CD4-positive, alpha-beta memory T cell (primary cell): ENCODE results near the gene RRM2. TPM values are rescaled to one million over a fixed set of nuclear protein-coding genes. Genes with fewer than 3 reads are reported as not detected.

Source experiments
- CTCF ChIA-PET: fragments of 350-600 bp; sonication (Branson Sonifier 250); formaldehyde crosslinking; loops from one replicate; lab custom pipeline; 2021; ENCODE audit warnings: inconsistent platforms; ENCODE audit not compliant: partially characterized antibody; lab: Charles Lee
- POLR2A ChIA-PET: fragments of 350-600 bp; sonication (Branson Sonifier 250); formaldehyde crosslinking; loops from one replicate; lab custom pipeline; 2021; ENCODE audit not compliant: partially characterized antibody; lab: Charles Lee
- DNase-seq, 5 donors: peaks; one replicate each; pipeline versions ENCODE4 v3.0.0 to v3.0.0-alpha.2; 2020 to 2022; ENCODE audit warnings: mixed read lengths in 1 of 5
- H3K27ac ChIP-seq: one replicate; pipeline ENCODE4 v1.7.0; 2013; ENCODE audit warnings: low read depth, low read length
- H3K27me3 ChIP-seq: 2 replicates; pipeline ENCODE4 v1.7.0; 2013; ENCODE audit warnings: mild to moderate bottlenecking, low read length, moderate library complexity; ENCODE audit not compliant: insufficient read depth
- H3K36me3 ChIP-seq: 2 replicates; pipeline ENCODE4 v1.7.0; 2013; ENCODE audit warnings: mild to moderate bottlenecking, low read length, moderate library complexity; ENCODE audit not compliant: insufficient read depth
- H3K4me1 ChIP-seq: 2 replicates; pipeline ENCODE4 v1.7.0; 2013; ENCODE audit warnings: mild to moderate bottlenecking, low read length, moderate library complexity; ENCODE audit not compliant: insufficient read depth
- H3K4me3 ChIP-seq, 2 donors: one replicate each; pipeline ENCODE4 v1.7.0; 2013; ENCODE audit warnings: low read length in 2 of 2, mild to moderate bottlenecking in 1 of 2
- H3K9me3 ChIP-seq, 2 donors: one replicate each; pipeline ENCODE4 v1.7.0; 2013; ENCODE audit warnings: low read length in 2 of 2, control low read depth in 1 of 2; ENCODE audit not compliant: control insufficient read depth in 1 of 2
- H3K27ac Mint-ChIP-seq, 7 donors: one replicate each; pipeline ENCODE4 v1.8.0; 2020 to 2021; ENCODE audit warnings: mixed read lengths in 7 of 7, mild to moderate bottlenecking in 6 of 7, inconsistent platforms in 3 of 7, moderate library complexity in 3 of 7
- H3K27me3 Mint-ChIP-seq, 2 donors: one replicate each; pipeline ENCODE4 v1.8.0; 2020 to 2021; ENCODE audit warnings: mixed read lengths in 2 of 2
- H3K36me3 Mint-ChIP-seq, 2 donors: one replicate each; pipeline ENCODE4 v1.8.0; 2020 to 2021; ENCODE audit warnings: mixed read lengths in 2 of 2, inconsistent platforms in 1 of 2, mild to moderate bottlenecking in 1 of 2
- H3K4me1 Mint-ChIP-seq, 4 donors: one replicate each; pipeline ENCODE4 v1.8.0; 2020 to 2021; ENCODE audit warnings: mixed read lengths in 4 of 4, mild to moderate bottlenecking in 1 of 4
- H3K4me3 Mint-ChIP-seq, 8 donors: one replicate each; pipeline ENCODE4 v1.8.0; 2020 to 2021; ENCODE audit warnings: mixed read lengths in 8 of 8, mild to moderate bottlenecking in 7 of 8, moderate library complexity in 6 of 8, inconsistent platforms in 3 of 8
- H3K9me3 Mint-ChIP-seq, 8 donors: one replicate each; pipeline ENCODE4 v1.8.0; 2020 to 2021; ENCODE audit warnings: mixed read lengths in 8 of 8, mild to moderate bottlenecking in 5 of 8, inconsistent platforms in 3 of 8, moderate library complexity in 1 of 8
- intact Hi-C: fragments of 100-400 bp; cut with micrococcal nuclease; formaldehyde crosslinking; loops from one replicate; pipeline ENCODE4 v1.15.1; 2023
- polyA plus RNA-seq, 2 donors: library from polyadenylated mRNA; unstranded; fragments of 300-500 nt; fragmentation: Illumina TruSeq; gene quantifications; one replicate each; pipeline ENCODE4 v1.2.3, GENCODE V29; 2021
- total RNA-seq, 2 experiments: library from RNA; stranded (reverse); gene quantifications; one replicate each; pipeline ENCODE4 v1.2.3, GENCODE V29; 2021

The RRM2 gene
- total and polyA plus RNA-seq, 4 experiments from 2014 or later: 0.42 to 0.77 (median 0.48) TPM; not detected in 1

DNA sequence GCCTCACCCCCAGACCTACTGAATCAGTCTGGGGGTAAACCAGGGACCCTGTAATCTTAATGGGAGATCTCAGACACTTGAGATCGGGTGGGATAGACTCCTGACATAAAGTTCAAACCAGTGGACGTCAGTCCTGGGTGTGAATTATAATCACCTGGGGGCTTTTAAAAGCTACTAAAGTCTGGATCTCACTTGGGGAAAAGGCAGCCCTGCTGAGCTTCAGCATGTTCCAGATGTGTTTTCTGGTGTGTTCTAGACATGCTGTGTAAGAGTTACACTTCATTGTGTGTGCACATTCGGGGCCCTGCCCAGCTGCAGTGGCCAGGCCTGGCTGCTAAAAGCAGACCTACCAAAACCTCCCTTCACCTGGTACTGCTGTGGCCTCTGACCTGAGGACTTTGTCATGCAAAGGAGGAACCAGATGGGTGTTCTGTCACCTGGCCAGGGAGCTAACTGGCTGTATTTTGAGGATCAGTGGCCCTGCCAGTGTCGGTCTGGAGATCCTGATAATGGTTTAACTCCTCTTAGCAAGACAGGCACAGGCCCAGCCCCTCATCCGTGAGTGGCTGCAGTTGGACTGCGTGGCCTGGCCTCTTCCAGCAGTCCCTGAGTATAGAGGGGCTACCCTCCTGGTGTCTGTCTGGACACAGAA lies 10.6 kb downstream of the RRM2 start:
- peaks cover 8 to 15% (median 14%) of the 10 kb centered on the region in 4 donors for H3K4me1 Mint-ChIP-seq
- Histone ChIP-seq H3K4me1 (peaks cover 4% of the 10 kb centered on the region), H3K36me3 (no peaks in the 10 kb centered on the region), H3K27ac (no peak overlapping the region), H3K9me3 (no peaks in the 10 kb centered on the region), H3K4me3 (no peak overlapping the region), H3K27me3 (no peaks in the 10 kb centered on the region)
- H3K27me3 Mint-ChIP-seq: no peaks in the 10 kb centered on the region
- POLR2A ChIA-PET: interaction anchor here (1.5 kb wide), 1 partner anchor 8 kb away, joined by 3 read pairs; no protein-coding TSS in a partner anchor
- no peak overlapping the region for H3K27ac Mint-ChIP-seq
- no peaks in the 10 kb centered on the region for H3K36me3 Mint-ChIP-seq
- no peak for DNase-seq
- no peak overlapping the region for H3K4me3 Mint-ChIP-seq
- intact Hi-C loops: no loop called here
- H3K9me3 Mint-ChIP-seq: no peaks in the 10 kb centered on the region
- CTCF ChIA-PET: interaction anchor here (1.5 to 11.4 kb wide), 2 partner anchors 11 to 276 kb away, joined by 3 to 159 read pairs; no protein-coding TSS in a partner anchor

DNA sequence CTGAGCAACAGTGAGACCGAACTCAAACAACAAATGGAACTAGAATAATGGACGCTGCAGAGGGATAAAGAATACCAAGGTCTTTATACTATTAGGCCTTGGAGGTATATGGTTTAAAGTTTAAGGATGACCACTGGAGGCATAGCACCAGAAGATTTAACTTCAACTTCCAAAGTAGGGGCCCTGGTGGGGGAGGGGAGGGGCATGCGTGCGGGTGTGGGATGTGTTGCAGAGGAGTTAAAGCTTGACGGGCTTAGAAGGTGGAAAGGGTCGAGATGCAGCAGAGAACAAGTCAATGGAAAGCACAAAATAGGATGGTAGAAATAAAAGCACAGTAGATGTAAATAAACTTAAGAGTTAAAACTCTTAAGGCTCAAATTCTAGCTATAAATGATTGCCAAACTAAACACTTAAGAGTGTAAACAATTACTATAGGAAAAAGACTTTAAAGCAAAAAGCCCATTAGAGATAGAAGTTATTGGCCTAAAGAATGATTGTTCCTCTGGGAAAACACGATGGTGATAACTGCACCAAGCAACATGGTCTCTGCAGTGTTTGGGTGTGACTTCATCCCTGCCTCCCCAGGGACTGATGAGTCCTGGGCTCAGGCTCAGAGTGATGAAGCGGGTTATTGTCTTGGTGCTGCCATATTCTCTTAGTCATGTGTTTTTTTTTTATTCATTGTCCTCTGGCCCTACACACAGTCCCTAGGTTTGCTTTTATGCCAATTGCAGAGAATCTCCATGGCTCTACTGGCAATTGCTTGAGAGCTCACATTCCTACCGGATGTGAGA lies 13.0 kb downstream of the RRM2 start:
- no peaks in the 10 kb centered on the region for H3K9me3 ChIP-seq
- Mint-ChIP-seq H3K36me3 (no peaks in the 10 kb centered on the region), H3K27ac (peak overlapping the region in 1 of 7 donors; percentile 74), H3K27me3 (no peaks in the 10 kb centered on the region), H3K9me3 (no peaks in the 10 kb centered on the region), H3K4me1 (peaks cover 2 to 7% (median 5%) of the 10 kb centered on the region in 4 donors), H3K4me3 (no peak overlapping the region)
- intact Hi-C loops: no loop called here
- ChIA-PET CTCF (interaction anchor here (1.3 to 1.8 kb wide), 4 partner anchors 10 to 300 kb away, joined by 3 to 9 read pairs (median 8); no protein-coding TSS in a partner anchor), POLR2A (interaction anchor here (1.5 kb wide), 1 partner anchor 273 kb away, joined by 3 read pairs; no protein-coding TSS in a partner anchor)
- no peaks in the 10 kb centered on the region for H3K4me1 ChIP-seq
- H3K4me3 ChIP-seq: no peak overlapping the region
- H3K27me3 ChIP-seq: no peaks in the 10 kb centered on the region
- no peak overlapping the region for H3K27ac ChIP-seq
- H3K36me3 ChIP-seq: no peaks in the 10 kb centered on the region
- no peak for DNase-seq

- H3K27ac Mint-ChIP-seq: peak overlapping the region in 1 of 7 donors; percentile 70
- Histone ChIP-seq H3K4me1 (peaks cover 7% of the 10 kb centered on the region), H3K27me3 (no peaks in the 10 kb centered on the region), H3K9me3 (no peaks in the 10 kb centered on the region), H3K36me3 (no peaks in the 10 kb centered on the region), H3K4me3 (no peak overlapping the region), H3K27ac (no peak overlapping the region)
- peaks cover 7 to 11% (median 9%) of the 10 kb centered on the region in 4 donors for H3K4me1 Mint-ChIP-seq
- no peaks in the 10 kb centered on the region for H3K27me3 Mint-ChIP-seq
- no peak overlapping the region for H3K4me3 Mint-ChIP-seq
- no peaks in the 10 kb centered on the region for H3K36me3 Mint-ChIP-seq
- no peak for DNase-seq
- intact Hi-C loops: no loop called here
- CTCF ChIA-PET: interaction anchor here (1.7 to 1.8 kb wide), 2 partner anchors 273 to 299 kb away, joined by 7 to 9 read pairs; no protein-coding TSS in a partner anchor
- POLR2A ChIA-PET: no interaction called here
- H3K9me3 Mint-ChIP-seq: no peaks in the 10 kb centered on the region
Measured at GRCh38 chr2:10136101-10136934, 13.8 kb downstream of the RRM2 start.

DNA sequence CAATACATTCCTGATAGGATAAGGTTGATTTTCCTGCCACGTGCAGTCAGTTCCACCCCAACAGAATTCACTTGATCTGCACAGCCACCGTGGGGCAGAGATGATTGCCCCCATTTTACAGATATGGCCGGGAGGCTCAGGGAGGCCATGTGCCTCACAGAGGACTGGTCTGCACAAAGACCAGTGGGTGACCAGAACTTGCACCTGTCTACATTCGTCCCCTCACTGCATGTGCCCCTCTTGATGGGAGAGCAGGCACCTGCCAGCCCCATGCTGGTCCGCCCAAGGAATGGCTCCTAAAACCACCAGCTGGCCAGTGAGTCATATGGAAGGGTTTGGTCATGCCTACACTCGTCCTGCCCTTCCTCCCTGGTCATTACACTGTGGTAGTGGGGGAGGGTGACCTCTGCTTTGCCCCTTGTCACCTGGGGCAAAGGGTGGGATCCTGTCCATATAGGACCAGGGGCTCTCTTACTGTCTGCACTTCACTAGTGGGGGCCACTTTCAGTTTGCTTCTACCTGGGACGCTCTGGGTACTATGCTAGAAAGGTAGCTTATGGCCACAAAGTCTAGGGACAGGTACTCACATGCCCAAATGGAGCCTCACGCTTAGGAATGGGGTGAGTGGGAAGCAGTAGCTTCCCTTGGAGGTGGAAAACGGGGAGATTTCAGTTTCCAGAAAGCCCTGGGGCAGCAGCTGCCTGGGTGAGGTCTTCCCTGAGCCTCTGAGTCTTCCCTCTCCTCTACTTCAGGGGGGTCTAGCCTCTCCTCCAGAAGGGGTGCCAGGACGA lies 14.7 kb downstream of the RRM2 start:
- Mint-ChIP-seq H3K27ac (no peak overlapping the region), H3K4me3 (no peak overlapping the region), H3K27me3 (no peaks in the 10 kb centered on the region), H3K9me3 (no peaks in the 10 kb centered on the region), H3K36me3 (no peaks in the 10 kb centered on the region), H3K4me1 (peaks cover 13 to 20% (median 16%) of the 10 kb centered on the region in 4 donors)
- Histone ChIP-seq H3K9me3 (no peaks in the 10 kb centered on the region), H3K27me3 (no peaks in the 10 kb centered on the region), H3K27ac (no peak overlapping the region), H3K4me1 (peaks cover 16% of the 10 kb centered on the region), H3K4me3 (no peak overlapping the region), H3K36me3 (no peaks in the 10 kb centered on the region)
- ChIA-PET POLR2A (no interaction called here), CTCF (interaction anchor here (1.5 kb wide), 1 partner anchor 13 kb away, joined by 5 read pairs; no protein-coding TSS in a partner anchor)
- no peak for DNase-seq
- intact Hi-C loops: no loop called here

DNA sequence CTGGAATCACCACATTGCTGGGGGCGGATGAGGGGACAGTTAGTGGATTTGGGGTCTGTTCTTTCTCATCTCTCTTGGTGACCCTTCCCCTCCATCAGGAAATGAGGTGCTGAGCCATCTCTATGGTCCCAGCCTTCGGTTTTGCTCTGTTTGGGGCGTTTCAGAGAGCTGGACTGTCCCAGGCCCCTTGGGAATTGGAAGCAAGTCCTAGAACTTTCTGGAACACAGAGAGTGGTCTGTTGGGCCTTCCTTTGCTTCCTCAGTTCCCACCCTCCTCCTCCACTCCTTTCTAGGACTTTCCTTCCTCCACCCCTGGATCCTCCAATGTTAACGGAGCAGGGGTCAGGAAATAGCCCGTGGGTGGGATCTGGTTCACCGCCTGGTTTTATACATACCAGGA lies 17.0 kb downstream of the RRM2 start:
- Mint-ChIP-seq H3K27me3 (no peaks in the 10 kb centered on the region), H3K4me3 (no peak overlapping the region), H3K27ac (peak overlapping the region in 1 of 7 donors; percentile 51), H3K9me3 (no peaks in the 10 kb centered on the region), H3K4me1 (peaks cover 16 to 23% (median 19%) of the 10 kb centered on the region in 4 donors), H3K36me3 (no peaks in the 10 kb centered on the region)
- H3K36me3 ChIP-seq: no peaks in the 10 kb centered on the region
- no peak for DNase-seq
- no peak overlapping the region for H3K27ac ChIP-seq
- intact Hi-C loops: no loop called here
- no peaks in the 10 kb centered on the region for H3K27me3 ChIP-seq
- ChIA-PET POLR2A (interaction anchor here (0.6 to 1.0 kb wide), 2 partner anchors 17 to 269 kb away, joined by 3 read pairs; no protein-coding TSS in a partner anchor), CTCF (interaction anchor here (0.7 to 4.1 kb wide), 5 partner anchors 14 to 376 kb away, joined by 3 to 23 read pairs (median 9); no protein-coding TSS in a partner anchor)
- peaks cover 20% of the 10 kb centered on the region for H3K4me1 ChIP-seq
- H3K4me3 ChIP-seq: no peak overlapping the region
- H3K9me3 ChIP-seq: no peaks in the 10 kb centered on the region
